Common myeloid progenitor, CD34-positive (primary cell): ENCODE measurements around the gene FHIT.

ENCODE experiments used
- CTCF ChIA-PET: fragments of 350-600 bp; sonication (Branson Sonifier 250); formaldehyde crosslinking; loops from one replicate; lab custom pipeline; 2021; ENCODE audit warnings: antibody characterized with exemption; lab: Charles Lee
- POLR2A ChIA-PET: fragments of 350-600 bp; sonication (Branson Sonifier 250); formaldehyde crosslinking; loops from one replicate; lab custom pipeline; 2021; ENCODE audit warnings: antibody characterized with exemption; lab: Charles Lee
- DNase-seq, 3 donors: peaks; one replicate each; pipeline versions ENCODE4 v3.0.0 to v3.0.0-alpha.2; 2013
- H3K27ac ChIP-seq, 2 experiments: 1 replicate in 1 of 2; 2 replicates in 1 of 2; pipeline ENCODE4 v1.7.0; 2013; ENCODE audit warnings: inconsistent platforms in 2 of 2, low read length in 2 of 2, mild to moderate bottlenecking in 2 of 2, low read depth in 1 of 2, moderate library complexity in 1 of 2; ENCODE audit not compliant: severe bottlenecking in 2 of 2, insufficient read depth in 1 of 2, poor library complexity in 1 of 2
- H3K27me3 ChIP-seq, 5 experiments: replicated peaks in 2 of 5; 1 replicate in 3 of 5; 2 replicates in 2 of 5; pipeline versions ENCODE4 v1.6.1 to v1.7.0; 2013; ENCODE audit warnings: low read length in 4 of 5, mild to moderate bottlenecking in 2 of 5, moderate library complexity in 2 of 5, inconsistent platforms in 1 of 5; ENCODE audit not compliant: insufficient read depth in 5 of 5, control insufficient read depth in 4 of 5
- H3K36me3 ChIP-seq, 4 experiments: 1 replicate in 2 of 4; 2 replicates in 2 of 4; pipeline versions ENCODE4 v1.6.1 to v1.7.0; 2013; ENCODE audit warnings: low read length in 3 of 4, control low read depth in 1 of 4, mild to moderate bottlenecking in 1 of 4; ENCODE audit not compliant: control insufficient read depth in 4 of 4, insufficient read depth in 4 of 4
- H3K4me1 ChIP-seq, 4 experiments: 1 replicate in 3 of 4; 2 replicates in 1 of 4; pipeline versions ENCODE4 v1.6.1 to v1.7.1; 2013; ENCODE audit warnings: low read length in 3 of 4, mild to moderate bottlenecking in 3 of 4, control low read depth in 1 of 4, inconsistent platforms in 1 of 4, moderate library complexity in 1 of 4; ENCODE audit not compliant: control insufficient read depth in 4 of 4, insufficient read depth in 4 of 4; ENCODE audit errors: control extremely low read depth in 1 of 4
- H3K4me3 ChIP-seq, 7 experiments: 1 replicate in 4 of 7; 2 replicates in 3 of 7; pipeline versions ENCODE4 v1.5.1 to v1.7.0; 2013; ENCODE audit warnings: mild to moderate bottlenecking in 7 of 7, low read length in 6 of 7, moderate library complexity in 6 of 7, inconsistent platforms in 2 of 7, low read depth in 2 of 7, control low read depth in 1 of 7; ENCODE audit not compliant: insufficient read depth in 4 of 7, control insufficient read depth in 1 of 7; ENCODE audit errors: extremely low read depth in 1 of 7
- H3K9me3 ChIP-seq, 5 experiments: 1 replicate in 4 of 5; 2 replicates in 1 of 5; pipeline versions ENCODE4 v1.6.1 to v1.7.1; 2013; ENCODE audit warnings: low read length in 4 of 5, mild to moderate bottlenecking in 2 of 5, inconsistent platforms in 1 of 5, low read depth in 1 of 5, moderate library complexity in 1 of 5; ENCODE audit not compliant: control insufficient read depth in 4 of 5, insufficient read depth in 2 of 5; ENCODE audit errors: control extremely low read depth in 1 of 5
- WGBS: methylation state at CpG from one replicate; pipeline ENCODE4 v1.1.5; 2013; ENCODE audit not compliant: insufficient coverage; 5-methylcytosine and 5-hydroxymethylcytosine counted together

FHIT gene

DNA sequence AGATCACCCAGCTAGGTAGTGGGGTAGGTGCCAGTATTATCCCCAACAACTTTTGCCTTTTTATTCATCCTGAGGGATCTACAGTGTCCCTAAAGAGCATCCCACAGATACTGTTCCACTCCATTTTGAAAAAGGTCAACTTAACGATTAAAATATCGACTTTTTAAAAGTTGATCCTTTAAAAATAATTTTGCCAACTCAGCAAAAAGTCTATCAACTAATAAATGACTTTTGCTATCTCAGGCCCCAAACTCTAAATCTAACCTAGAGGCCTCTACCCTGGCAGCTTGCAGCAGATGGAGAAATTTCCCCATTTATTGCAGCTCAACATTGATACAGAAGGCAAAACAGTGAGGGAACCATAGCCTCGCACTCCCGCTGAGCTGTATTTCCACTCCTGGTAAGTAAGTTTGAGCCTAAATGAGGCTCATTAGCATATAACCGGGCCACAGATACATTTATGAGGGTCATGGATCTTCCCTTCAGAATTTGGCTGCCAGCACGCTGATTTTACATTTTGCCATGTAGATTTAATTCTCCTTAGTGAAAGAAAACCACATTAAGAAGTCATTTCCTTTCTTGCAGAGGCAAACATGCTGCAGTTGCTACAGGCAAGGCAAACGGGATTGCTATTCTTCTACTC, 1497.3 kb downstream of the FHIT start:
- no peaks in the 10 kb centered on the region for H3K27me3 ChIP-seq
- peaks cover 0 to under 1% (median 0%) of the 10 kb centered on the region in 5 experiments for H3K9me3 ChIP-seq
- H3K27ac ChIP-seq = no peak overlapping the region
- peak overlapping the region in 1 of 7 experiments; percentile 18 for H3K4me3 ChIP-seq
- no peaks in the 10 kb centered on the region for H3K36me3 ChIP-seq
- POLR2A ChIA-PET = no interaction called here
- H3K4me1 ChIP-seq = peaks cover 6 to 19% (median 9%) of the 10 kb centered on the region in 4 experiments
- DNase-seq = peak in 2 of 3 donors; percentile 24 to 45
- 43% methylated on average over 7 of the region's 7 CpGs for WGBS
- CTCF ChIA-PET = interaction anchor here (0.7 kb wide), 1 partner anchor 10 kb away, joined by 5 read pairs; no protein-coding TSS in a partner anchor

DNA sequence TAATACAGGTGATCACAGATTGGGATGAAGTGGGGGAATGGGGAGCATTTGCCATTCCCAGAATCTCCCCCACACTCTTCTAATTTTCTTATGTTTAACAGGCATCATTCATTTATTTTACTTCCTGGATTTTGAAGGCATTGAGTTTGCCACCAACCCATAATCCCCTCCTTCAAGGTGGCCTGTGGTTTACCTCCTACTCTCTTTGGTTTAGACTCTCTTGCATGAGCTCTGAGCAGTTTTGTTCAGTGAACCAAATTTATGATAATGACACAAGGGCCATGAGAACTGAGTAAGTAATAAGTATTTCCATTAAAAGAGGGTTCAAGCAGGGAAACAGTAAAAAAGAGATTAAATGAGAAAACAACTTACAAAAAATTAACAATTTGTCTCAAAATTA, 1498.3 kb downstream of the FHIT start:
- Histone ChIP-seq H3K4me1 (peaks cover 6 to 19% (median 12%) of the 10 kb centered on the region in 4 experiments), H3K36me3 (no peaks in the 10 kb centered on the region), H3K9me3 (peaks cover 0 to 9% (median 5%) of the 10 kb centered on the region in 5 experiments), H3K4me3 (no peak overlapping the region), H3K27me3 (no peaks in the 10 kb centered on the region), H3K27ac (no peak overlapping the region)
- CTCF ChIA-PET = no interaction called here
- POLR2A ChIA-PET = no interaction called here
- no peak for DNase-seq

DNA sequence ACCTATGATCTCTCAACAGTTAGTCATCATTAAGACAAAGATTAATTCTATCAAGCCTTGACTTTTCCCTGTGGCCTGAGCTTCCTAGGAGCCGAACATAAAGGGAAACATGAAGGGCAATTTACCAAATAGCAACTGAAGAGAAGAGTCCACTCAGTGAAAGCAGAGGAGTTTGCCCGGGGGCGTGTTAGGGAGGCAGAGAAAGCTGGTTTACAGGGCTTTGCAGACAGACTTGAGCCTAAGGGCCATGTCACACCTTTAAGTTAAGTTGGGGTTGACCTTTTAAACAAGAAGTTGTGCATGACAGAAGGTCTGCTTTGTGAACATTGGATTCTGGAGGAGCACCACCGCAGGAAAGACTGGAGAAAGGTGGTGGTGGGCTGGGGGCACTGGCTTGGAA, 1499.6 kb downstream of the FHIT start:
- Histone ChIP-seq H3K9me3 (peaks cover 0 to 18% (median 5%) of the 10 kb centered on the region in 5 experiments), H3K27ac (no peak overlapping the region), H3K36me3 (no peaks in the 10 kb centered on the region), H3K4me1 (peaks cover 0 to 19% (median 12%) of the 10 kb centered on the region in 4 experiments), H3K4me3 (no peak overlapping the region), H3K27me3 (no peaks in the 10 kb centered on the region)
- no peak for DNase-seq
- CTCF ChIA-PET = interaction anchor here (1.1 kb wide), 1 partner anchor 37 kb away, joined by 4 read pairs; no protein-coding TSS in a partner anchor
- 96% methylated on average over 4 of the region's 4 CpGs for WGBS
- POLR2A ChIA-PET = no interaction called here

DNA sequence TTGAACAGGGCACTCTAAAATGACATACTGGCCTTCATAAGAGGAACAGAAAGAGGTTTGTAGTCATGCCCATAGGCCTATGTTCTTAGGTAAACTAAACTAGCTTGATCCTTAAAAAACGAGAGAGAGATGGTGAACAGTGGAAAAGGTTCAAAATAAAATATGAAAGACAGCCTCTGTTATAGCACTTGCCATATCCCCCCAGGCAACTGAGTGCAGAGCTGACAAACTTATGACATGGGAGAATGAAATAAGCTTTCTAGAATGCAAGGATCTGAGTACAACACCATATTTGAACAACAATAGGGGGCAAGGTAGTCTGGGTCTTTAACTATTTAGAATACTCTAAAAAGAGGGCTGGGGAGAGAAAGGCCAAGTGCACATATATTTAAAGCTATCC, 1500.9 kb downstream of the FHIT start:
- no peak overlapping the region for H3K27ac ChIP-seq
- ChIA-PET POLR2A (no interaction called here), CTCF (interaction anchor here (1.3 kb wide), 1 partner anchor 22 kb away, joined by 3 read pairs; no protein-coding TSS in a partner anchor)
- WGBS = 100% methylated on average over 1 of the region's 1 CpG
- H3K4me3 ChIP-seq = no peak overlapping the region
- peaks cover 0 to 27% (median 7%) of the 10 kb centered on the region in 5 experiments for H3K9me3 ChIP-seq
- H3K27me3 ChIP-seq = no peaks in the 10 kb centered on the region
- no peaks in the 10 kb centered on the region for H3K36me3 ChIP-seq
- peaks cover 0 to 19% (median 12%) of the 10 kb centered on the region in 4 experiments for H3K4me1 ChIP-seq
- no peak for DNase-seq

DNA sequence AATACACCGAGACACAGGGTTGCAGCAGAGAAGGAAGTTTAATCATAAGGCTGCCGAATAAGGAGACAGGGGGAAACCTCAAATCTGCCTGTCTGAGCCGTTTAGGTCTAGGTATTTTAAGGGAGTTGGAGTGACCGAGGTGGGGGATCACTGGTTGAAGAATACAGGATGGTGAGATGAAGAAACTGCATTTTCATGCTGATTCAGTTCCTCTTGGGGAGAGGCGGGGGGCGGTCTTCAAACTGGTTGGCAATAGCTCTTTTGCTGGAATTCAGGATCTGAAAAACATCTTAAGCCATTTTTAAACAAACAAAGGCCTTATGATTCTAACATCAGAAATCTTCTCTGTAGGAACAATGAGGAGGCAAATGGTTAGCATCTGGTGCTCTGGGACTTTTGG, 1502.0 kb downstream of the FHIT start:
- Histone ChIP-seq H3K27ac (no peak overlapping the region), H3K4me3 (no peak overlapping the region), H3K9me3 (peaks cover 0 to 27% (median 7%) of the 10 kb centered on the region in 5 experiments), H3K36me3 (no peaks in the 10 kb centered on the region), H3K4me1 (peaks cover 0 to 12% (median 7%) of the 10 kb centered on the region in 4 experiments), H3K27me3 (no peaks in the 10 kb centered on the region)
- 6% methylated on average over 4 of the region's 6 CpGs for WGBS
- peak in 2 of 3 donors; percentile 71 to 73 for DNase-seq
- ChIA-PET CTCF (no interaction called here), POLR2A (no interaction called here)

DNA sequence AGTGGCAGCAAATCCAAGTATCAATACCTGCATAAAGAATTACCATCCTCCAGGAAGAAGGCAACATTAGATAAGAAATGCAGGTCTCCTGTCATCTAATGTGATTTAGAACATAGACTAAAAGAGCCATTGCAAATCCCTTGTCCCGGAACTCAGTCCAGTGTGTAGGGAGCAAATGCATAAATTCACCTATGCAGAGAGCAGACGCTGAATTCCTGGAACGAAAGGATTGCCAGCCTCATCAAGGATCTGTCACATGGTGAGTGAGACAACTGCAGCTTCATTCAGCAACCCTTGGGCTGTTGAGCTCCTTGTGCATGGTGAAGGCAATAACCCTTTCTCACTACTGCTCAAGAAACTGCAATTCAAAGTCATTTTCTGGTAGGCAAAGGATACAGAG, 1504.7 kb downstream of the FHIT start:
- POLR2A ChIA-PET = no interaction called here

DNA sequence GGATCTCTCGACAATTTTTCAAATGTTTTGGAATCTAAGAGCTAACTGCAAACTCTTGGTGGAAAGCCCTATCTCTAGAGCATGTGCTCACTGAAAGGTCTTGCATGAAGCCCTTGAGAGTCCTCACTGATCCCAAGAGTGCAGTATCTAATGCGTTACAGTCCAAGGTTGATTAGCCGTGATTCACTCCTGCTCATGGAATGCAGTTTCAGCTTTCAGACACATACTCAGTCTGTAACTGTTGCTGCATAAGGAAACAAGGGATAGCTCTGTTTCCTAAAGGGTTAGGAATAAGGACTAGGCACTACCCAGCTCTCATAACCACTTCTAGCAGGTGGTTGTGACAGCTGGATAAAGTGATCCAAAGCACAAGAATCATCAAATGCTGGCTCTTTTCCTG, 1514.0 kb downstream of the FHIT start:
- ChIA-PET CTCF (interaction anchor here (0.5 to 1.3 kb wide), 2 partner anchors 11 to 1430 kb away, joined by 3 to 5 read pairs; no protein-coding TSS in a partner anchor), POLR2A (interaction anchor here (0.6 kb wide), 1 partner anchor 125 kb away, joined by 3 read pairs; no protein-coding TSS in a partner anchor)
- Histone ChIP-seq H3K36me3 (no peaks in the 10 kb centered on the region), H3K4me1 (peaks cover 0 to 19% (median 6%) of the 10 kb centered on the region in 4 experiments), H3K9me3 (no peaks in the 10 kb centered on the region), H3K27ac (no peak overlapping the region), H3K4me3 (no peak overlapping the region), H3K27me3 (peaks cover 0 to 31% (median 8%) of the 10 kb centered on the region in 5 experiments)
- 98% methylated on average over 3 of the region's 3 CpGs for WGBS
- no peak for DNase-seq

More for the DNA sequence above, 1504.7 kb downstream of the FHIT start:
- Histone ChIP-seq H3K4me3 (no peak overlapping the region), H3K9me3 (peaks cover 0 to 27% (median 7%) of the 10 kb centered on the region in 5 experiments), H3K36me3 (no peaks in the 10 kb centered on the region), H3K27me3 (no peaks in the 10 kb centered on the region), H3K27ac (no peak overlapping the region), H3K4me1 (peaks cover 0 to 5% (median 1%) of the 10 kb centered on the region in 4 experiments)
- WGBS = 100% methylated on average over 3 of the region's 3 CpGs
- CTCF ChIA-PET = no interaction called here
- no peak for DNase-seq
